AG10803 (cell line): ENCODE measurements around the gene NEDD4.

Experiments used
- DNase-seq: peaks from one replicate; pipeline ENCODE4 v3.0.0; 2010; ENCODE audit warnings: low read depth
- H3K4me3 ChIP-seq: 2 replicates; pipeline ENCODE4 v1.5.1; 2011; ENCODE audit warnings: mild to moderate bottlenecking, low read length, control low read depth
- TF ChIP-seq, protein P1 (sequence below): conservative IDR thresholded peaks from 2 replicates; pipeline ENCODE4 v1.5.1; 2011; ENCODE audit warnings: mild to moderate bottlenecking, low read length, control low read depth, inconsistent platforms

Gene NEDD4

DNA sequence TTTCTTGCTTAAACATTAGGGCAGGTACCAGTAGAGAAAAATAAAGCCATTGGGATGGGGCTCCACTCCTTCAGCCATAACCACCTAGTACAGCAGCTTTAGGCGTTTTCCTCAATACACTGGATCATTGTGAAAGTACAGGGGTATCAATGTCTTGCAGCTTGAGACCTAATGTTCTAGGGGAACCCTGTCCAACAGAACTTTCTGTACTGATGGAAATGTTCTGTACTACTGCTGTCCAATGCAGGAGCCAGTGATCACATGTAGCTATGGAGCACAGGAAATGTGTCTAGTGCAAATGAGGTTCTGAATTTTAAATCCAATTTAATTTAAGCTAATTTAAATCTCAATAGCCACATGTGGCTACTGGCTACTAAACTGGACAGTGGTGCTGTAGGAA, 93.9 kb downstream of the NEDD4 start:
- no peak for DNase-seq
- TF ChIP-seq, protein P1, sequence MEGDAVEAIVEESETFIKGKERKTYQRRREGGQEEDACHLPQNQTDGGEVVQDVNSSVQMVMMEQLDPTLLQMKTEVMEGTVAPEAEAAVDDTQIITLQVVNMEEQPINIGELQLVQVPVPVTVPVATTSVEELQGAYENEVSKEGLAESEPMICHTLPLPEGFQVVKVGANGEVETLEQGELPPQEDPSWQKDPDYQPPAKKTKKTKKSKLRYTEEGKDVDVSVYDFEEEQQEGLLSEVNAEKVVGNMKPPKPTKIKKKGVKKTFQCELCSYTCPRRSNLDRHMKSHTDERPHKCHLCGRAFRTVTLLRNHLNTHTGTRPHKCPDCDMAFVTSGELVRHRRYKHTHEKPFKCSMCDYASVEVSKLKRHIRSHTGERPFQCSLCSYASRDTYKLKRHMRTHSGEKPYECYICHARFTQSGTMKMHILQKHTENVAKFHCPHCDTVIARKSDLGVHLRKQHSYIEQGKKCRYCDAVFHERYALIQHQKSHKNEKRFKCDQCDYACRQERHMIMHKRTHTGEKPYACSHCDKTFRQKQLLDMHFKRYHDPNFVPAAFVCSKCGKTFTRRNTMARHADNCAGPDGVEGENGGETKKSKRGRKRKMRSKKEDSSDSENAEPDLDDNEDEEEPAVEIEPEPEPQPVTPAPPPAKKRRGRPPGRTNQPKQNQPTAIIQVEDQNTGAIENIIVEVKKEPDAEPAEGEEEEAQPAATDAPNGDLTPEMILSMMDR, result no peak
- H3K4me3 ChIP-seq, result no peak overlapping the region

DNA sequence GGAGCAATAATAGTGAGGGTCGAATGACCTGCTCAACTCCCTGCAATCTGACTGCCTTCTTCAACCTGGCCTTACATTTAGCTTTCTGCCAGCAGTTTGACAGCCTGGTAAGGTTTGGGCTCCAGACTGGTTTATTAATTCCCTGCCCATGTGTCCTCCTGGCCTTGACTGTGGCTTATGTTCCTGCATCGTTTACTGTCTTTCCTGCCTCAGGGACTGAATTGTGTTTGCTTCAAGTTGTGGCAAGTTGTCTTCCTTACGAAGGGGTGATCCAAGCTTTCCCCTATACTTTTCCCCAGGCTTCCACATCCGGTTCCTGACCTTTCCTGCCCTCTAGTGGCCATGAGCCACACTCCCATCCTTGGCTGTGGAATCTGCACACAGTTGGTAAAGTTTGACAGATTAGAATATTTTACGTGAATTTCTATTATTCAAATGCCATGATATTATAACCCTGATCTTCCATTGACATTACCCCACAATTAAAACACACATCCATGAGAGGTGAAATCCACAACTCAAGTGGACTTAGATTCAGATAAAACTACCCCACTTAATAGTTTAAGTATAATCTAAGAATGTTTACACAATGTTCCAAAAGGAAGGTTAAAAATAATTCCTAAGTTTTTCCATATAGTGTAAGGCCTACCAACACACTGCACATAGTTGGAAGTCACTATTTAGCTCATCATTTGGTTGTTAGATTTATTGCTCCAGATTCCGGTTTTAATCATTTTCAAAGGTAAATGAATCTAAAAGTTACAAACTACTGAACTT, 95.7 kb downstream of the NEDD4 start:
- no peak overlapping the region for H3K4me3 ChIP-seq
- TF ChIP-seq, protein P1, result peak; percentile 92
- DNase-seq, result peak; percentile 60

DNA sequence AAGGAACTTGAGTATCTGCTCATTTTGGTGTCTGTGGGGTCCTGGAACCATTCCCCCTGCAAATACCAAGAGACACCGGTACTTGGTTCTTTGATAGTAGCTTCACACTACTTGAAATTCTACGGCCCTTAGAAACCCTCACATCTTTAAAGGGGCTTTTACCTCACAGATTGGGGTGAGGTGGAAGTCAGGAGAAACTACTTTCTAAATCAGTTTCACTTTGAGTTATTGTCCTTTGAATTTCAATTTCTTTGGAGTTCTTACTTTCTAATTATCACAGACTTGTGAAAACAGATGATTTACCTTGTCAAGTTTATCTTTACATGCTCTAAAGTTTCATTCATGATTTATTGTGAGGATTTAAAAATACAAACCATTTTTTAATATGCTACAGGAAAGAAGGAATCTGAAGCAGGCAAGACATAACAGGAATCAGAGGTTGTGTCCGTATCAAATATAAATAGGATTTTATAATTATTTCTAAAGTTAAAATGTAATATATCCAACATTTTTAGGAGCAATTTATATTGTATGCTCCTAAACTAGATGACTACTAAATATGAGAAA, 98.9 kb downstream of the NEDD4 start:
- H3K4me3 ChIP-seq, result no peak overlapping the region
- DNase-seq, result no peak

DNA sequence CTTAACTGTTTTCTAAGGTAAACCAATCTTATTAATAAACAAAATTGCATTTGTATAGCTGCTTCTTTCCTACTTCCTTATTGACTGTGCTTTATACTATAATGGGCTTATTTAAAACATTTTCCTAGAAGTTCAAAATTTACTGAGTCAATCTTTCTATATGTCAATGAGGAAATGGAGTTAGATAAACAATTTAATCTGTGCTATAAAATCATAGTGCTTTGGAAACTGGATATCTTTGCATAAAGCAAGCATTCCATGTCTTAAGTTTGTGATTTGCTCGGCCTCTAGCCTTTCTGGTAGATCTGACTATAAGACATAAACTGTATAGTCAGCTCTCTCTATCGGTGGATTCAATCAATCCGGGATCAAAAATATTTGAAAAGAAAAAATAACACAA, 99.6 kb downstream of the NEDD4 start:
- no peak for DNase-seq
- H3K4me3 ChIP-seq, result no peak overlapping the region
- TF ChIP-seq, protein P1, result no peak

More for the DNA sequence above, 98.9 kb downstream of the NEDD4 start:
- TF ChIP-seq, protein P1, result no peak

DNA sequence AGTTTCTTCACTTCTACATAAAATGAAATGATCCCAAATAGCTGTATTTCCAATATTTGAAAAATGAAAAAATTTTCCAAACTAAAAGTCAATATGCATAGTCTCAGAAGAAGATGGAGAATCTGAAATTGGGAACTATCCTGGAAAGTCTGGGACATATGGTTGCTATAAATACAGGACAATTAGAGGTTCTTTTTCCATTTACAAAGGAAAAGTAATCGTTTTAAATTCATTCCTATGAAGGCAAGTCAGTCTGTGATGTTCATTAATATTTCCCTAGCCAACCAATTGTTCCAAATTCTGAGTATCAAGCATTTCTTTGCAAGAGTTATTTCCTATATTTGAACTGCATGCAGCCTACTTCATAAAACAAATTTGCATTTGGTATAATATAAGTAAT, 102.2 kb downstream of the NEDD4 start:
- DNase-seq, result no peak
- TF ChIP-seq, protein P1, result no peak
- H3K4me3 ChIP-seq, result no peak overlapping the region

DNA sequence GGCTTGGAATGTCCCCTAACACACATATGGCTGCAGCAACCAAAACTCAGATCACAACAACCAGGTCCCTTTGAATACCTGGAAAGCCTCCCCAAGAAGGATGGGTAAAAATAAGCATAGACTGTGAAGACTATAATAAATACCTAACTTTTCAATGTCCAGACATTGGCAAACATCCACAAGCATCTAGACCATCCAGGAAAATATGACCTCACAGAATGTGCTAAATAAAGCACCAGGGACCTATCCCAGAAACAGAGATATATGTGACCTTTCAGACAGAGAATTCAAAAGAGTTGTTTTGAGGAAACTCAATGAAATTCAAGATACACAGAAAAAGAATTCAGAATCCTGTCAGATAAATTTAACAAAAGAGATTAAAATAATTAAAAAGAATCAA, 109.2 kb downstream of the NEDD4 start:
- H3K4me3 ChIP-seq, result no peak overlapping the region
- TF ChIP-seq, protein P1, result no peak
- peak; percentile 12 for DNase-seq

DNA sequence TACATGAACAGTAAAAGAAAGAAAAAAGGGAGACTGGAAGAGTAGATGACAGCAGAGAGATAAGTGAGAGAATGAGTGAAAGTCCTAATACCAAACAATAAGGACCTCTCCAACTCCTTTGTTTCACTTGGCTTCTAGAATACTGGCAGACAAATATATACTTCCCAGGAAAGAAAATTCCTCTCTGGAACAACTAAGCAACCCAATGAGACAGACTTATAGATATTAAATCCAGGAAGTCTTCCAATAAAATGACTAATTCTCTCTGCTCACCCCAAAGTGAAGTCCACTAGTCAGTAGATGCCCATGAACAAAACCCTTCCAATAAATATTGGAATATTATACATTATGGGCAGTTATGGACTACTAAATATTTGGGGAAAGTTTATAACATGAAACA, 114.2 kb downstream of the NEDD4 start:
- peak; percentile 25 for DNase-seq
- H3K4me3 ChIP-seq, result no peak overlapping the region
- TF ChIP-seq, protein P1, result no peak
